ENCODE data around the gene TRAPPC5. TPM values are rescaled to one million over a fixed set of nuclear protein-coding genes. Genes with fewer than 3 reads are reported as not detected.
A peak's percentile ranks its signal among the peaks of the same experiment; 100 is the strongest.

Gene TRAPPC5
- total RNA-seq, 6 experiments from 2014 or later, result 41.7 to 66.5 (median 52.0) TPM

DNA sequence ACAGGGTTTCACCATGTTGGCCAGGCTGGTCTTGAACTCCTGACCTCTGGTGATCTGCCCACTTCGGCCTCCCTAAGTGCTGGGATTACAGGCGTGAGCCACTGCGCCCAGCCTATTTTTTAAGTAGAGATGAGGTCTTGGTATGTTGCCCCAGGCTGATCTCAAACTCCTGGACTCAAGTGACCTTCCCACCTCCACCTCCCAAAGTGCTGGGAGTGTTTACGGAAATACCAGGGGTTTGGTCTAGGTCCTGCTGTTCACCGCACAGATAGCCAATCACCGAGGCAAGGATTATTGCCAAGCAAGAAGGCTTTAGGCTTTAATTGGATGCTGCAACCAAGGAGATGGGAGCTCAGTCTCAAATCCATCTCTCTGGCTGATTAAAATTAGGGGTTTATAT lies 39.7 kb downstream of the TRAPPC5 start:
- Histone ChIP-seq H3K36me3 (no peaks in the 10 kb centered on the region), H3K27ac (no peak overlapping the region), H3K4me1 (no peaks in the 10 kb centered on the region), H3K27me3 (no peaks in the 10 kb centered on the region), H3K9me3 (no peaks in the 10 kb centered on the region), H3K4me3 (no peak overlapping the region)
- no peak for DNase-seq
- no peak for TF ChIP-seq POLR2A (IDR thresholded peaks at IDR 0.05)
- TF ChIP-seq, protein P1, sequence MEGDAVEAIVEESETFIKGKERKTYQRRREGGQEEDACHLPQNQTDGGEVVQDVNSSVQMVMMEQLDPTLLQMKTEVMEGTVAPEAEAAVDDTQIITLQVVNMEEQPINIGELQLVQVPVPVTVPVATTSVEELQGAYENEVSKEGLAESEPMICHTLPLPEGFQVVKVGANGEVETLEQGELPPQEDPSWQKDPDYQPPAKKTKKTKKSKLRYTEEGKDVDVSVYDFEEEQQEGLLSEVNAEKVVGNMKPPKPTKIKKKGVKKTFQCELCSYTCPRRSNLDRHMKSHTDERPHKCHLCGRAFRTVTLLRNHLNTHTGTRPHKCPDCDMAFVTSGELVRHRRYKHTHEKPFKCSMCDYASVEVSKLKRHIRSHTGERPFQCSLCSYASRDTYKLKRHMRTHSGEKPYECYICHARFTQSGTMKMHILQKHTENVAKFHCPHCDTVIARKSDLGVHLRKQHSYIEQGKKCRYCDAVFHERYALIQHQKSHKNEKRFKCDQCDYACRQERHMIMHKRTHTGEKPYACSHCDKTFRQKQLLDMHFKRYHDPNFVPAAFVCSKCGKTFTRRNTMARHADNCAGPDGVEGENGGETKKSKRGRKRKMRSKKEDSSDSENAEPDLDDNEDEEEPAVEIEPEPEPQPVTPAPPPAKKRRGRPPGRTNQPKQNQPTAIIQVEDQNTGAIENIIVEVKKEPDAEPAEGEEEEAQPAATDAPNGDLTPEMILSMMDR (IDR thresholded peaks at IDR 0.05), result no peak
- WGBS (ENCODE audit: insufficient coverage, low coverage, low lambda C conversion rate, missing lambda C conversion rate), result 68% methylated on average over 5 of the region's 6 CpGs
- ATAC-seq, result no peak
- intact Hi-C loops (cut with DNase I), result no loop called here

DNA sequence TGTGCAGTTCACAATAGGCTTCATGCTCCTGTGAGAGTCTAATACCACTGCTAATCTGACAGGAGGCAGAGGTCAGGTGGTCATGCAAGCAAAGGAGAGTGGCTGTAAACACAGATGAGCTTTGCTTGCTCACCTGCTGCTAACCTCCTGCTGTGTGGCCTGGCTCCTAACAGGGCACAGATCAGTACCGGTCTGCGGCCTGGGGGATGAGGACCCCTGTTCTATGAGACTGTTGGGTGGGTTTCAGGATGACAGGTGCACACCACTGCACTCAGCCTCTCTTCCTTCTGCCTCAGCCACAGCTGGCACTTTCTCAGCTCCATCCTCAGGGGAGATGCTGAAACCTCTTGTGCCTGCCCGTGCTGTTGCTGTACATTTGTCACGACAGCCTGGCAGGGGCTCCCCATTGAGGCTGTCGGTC lies 41.6 kb downstream of the TRAPPC5 start:
- Histone ChIP-seq H3K36me3 (no peaks in the 10 kb centered on the region), H3K9me3 (no peaks in the 10 kb centered on the region), H3K27ac (no peak overlapping the region), H3K27me3 (no peaks in the 10 kb centered on the region), H3K4me3 (no peak overlapping the region), H3K4me1 (no peaks in the 10 kb centered on the region)
- no peak for ATAC-seq
- TF ChIP-seq POLR2A (IDR thresholded peaks at IDR 0.05), result no peak
- DNase-seq, result no peak
- intact Hi-C loops (cut with DNase I), result no loop called here
- WGBS (ENCODE audit: insufficient coverage, low coverage, low lambda C conversion rate, missing lambda C conversion rate), result 47% methylated on average over 2 of the region's 5 CpGs

DNA sequence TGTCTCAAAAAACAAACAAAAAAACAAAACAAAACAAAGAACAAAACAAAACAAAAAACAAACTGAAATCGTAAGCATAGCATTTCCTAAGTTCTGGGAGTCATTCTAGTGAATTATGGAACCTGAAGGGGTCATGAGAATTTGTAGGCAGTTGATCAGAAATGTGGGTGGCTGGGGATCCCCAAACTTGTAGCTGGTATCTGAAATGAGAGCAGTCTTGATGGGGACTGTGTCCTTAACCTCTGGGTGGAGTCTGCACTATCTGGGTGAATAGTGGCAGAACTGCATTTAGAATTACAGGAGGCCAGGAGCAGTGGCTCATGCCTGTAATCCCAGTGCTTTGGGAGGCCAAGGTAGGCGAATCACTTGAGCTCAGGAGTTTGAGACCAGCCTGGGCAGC lies 45.2 kb downstream of the TRAPPC5 start:
- H3K4me1 ChIP-seq, result no peaks in the 10 kb centered on the region
- intact Hi-C loops (cut with DNase I), result no loop called here
- ATAC-seq (no peak), DNase-seq (no peak)
- H3K27me3 ChIP-seq, result no peaks in the 10 kb centered on the region
- no peaks in the 10 kb centered on the region for H3K36me3 ChIP-seq
- H3K9me3 ChIP-seq, result no peaks in the 10 kb centered on the region
- no peak overlapping the region for H3K27ac ChIP-seq
- no peak overlapping the region for H3K4me3 ChIP-seq
- TF ChIP-seq, protein P1 (IDR thresholded peaks at IDR 0.05), result no peak
- no peak for TF ChIP-seq POLR2A (IDR thresholded peaks at IDR 0.05)
- WGBS (ENCODE audit: insufficient coverage, low coverage, low lambda C conversion rate, missing lambda C conversion rate), result 53% methylated on average over 1 of the region's 2 CpGs

DNA sequence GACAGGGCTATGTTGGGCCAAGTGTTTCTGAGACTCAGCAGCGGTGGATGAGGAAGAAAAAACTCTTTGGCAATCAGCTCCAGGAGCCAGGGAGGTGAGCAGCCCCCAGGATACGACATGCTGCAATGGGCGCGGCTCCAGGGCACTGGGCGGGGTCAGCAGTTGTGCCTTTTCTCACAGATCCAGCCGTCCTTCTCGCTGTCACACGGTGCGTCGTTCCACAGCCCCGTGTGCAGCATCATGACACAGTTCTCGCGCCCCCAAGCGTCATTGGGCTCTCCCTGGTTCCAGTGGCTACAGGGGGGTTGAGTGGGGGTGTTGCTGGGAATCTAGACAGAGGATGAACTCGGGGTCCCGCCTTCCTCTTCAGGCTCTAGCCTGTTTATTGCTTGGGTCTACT lies 48.6 kb downstream of the TRAPPC5 start:
- TF ChIP-seq POLR2A (IDR thresholded peaks at IDR 0.05), result no peak
- TF ChIP-seq, protein P1 (IDR thresholded peaks at IDR 0.05), result no peak
- Histone ChIP-seq H3K27me3 (no peaks in the 10 kb centered on the region), H3K36me3 (no peaks in the 10 kb centered on the region), H3K4me3 (no peak overlapping the region), H3K4me1 (no peaks in the 10 kb centered on the region), H3K27ac (no peak overlapping the region), H3K9me3 (no peaks in the 10 kb centered on the region)
- DNase-seq (peak in 1 of 3 donors; percentile 49), ATAC-seq (peak in 3 of 4 donors; percentile 4 to 28 (median 25))
- WGBS (ENCODE audit: insufficient coverage, low coverage, low lambda C conversion rate, missing lambda C conversion rate), result 20% methylated on average over 12 of the region's 16 CpGs
- intact Hi-C loops (cut with DNase I), result no loop called here

DNA sequence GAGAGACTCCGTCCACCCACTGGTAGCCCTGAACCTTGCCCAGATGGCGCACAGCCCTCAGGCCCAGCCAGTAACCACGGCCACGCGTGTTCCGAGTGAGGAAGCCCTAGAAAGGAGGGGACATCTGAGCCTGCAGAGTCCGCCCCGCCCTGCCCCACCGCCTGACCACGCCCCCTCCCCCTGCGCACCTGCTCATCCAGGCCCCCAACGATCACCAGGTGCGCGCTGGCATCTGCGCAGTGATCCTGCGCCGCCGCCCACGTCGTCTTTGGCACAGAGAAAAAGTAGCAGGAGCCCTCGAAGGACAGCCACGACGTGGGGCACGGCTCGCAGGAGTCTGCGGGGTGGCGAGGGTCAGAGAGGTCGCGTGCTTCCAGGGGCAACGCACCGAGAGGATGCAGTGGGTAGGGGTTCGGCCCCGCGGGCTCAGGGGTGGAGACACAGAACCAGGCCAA lies 49.2 kb downstream of the TRAPPC5 start:
- no peaks in the 10 kb centered on the region for H3K4me1 ChIP-seq
- H3K27me3 ChIP-seq, result no peaks in the 10 kb centered on the region
- no peak overlapping the region for H3K27ac ChIP-seq
- DNase-seq, result peak in 1 of 3 donors; percentile 51
- no peaks in the 10 kb centered on the region for H3K9me3 ChIP-seq
- 11% methylated on average over 5 of the region's 34 CpGs for WGBS (ENCODE audit: insufficient coverage, low coverage, low lambda C conversion rate, missing lambda C conversion rate)
- intact Hi-C loops (cut with DNase I), result no loop called here
- no peak for ATAC-seq
- H3K36me3 ChIP-seq, result no peaks in the 10 kb centered on the region
- no peak for TF ChIP-seq POLR2A (IDR thresholded peaks at IDR 0.05)
- TF ChIP-seq, protein P1 (IDR thresholded peaks at IDR 0.05), result no peak
- peak overlapping the region in 2 of 3 donors; percentile 9 to 16 for H3K4me3 ChIP-seq

All from right lobe of liver (tissue), 6 donors.